ENCODE results near the gene CCSER1.

Gene CCSER1

DNA sequence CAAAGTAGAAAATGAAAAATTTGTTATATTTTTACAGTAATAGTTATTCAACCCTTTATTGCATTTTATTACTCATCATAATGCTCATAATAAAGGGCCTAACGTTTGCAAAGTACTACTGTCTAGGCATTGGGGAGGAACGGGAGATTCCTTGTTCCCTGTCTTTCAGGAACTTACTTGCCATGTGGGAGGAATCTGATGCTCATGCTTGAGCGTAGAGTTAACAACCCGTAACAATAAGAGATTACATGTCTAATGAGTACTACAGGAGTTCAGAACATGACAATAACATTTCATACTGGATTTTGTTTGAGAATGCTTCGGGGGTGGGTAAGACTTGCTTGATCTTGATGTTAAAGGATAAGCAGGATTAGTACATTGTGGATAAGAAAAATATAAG lies 2.9 kb downstream of the CCSER1 start:
- DNase-seq: no peak

GRCh38 chr4:90137555-90137954 lies 10.4 kb downstream of the CCSER1 start:
- no peak for DNase-seq

DNA sequence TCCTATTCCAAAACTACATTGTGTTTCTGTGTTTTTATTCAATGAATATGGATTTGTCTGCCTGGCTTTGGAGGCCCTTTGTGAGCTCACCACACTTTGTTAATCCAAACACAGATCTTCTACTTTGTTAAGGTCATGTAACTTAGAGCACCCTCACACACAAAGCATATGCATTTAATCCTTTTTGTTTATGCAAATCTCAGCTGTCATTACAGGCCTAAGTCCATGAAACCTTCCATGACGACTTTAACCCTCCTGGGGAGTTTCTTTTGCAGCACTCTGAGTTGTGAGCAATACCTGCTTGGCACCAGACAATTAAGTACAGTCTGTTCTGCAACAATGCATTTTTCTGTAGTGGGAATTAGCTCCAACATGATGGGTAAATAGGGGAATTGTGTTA lies 14.9 kb downstream of the CCSER1 start:
- no peak for DNase-seq

DNA sequence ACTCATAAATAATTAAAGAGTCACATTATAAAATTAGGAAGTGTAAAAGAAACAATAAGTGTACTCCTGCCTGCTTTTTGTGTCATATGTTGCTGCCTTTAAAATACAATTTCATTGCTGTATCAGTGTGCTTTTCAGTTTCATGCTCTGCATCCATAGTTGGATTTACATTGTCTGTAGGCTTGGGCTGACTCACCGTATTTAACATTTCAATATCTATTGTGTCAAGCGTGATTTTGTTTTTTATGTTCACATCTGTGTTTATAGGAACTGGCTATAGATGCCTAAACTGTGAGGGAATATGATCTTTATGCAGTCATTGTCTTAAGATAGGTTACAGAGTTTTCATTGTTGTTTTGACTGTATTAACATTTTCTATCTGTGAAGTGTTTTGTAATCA lies 18.1 kb downstream of the CCSER1 start:
- DNase-seq: no peak

- DNase-seq: no peak
These were observed 19.1 kb downstream of the CCSER1 start for GRCh38 chr4:90146306-90146705.

- DNase-seq: no peak
These were observed 21.5 kb downstream of the CCSER1 start for GRCh38 chr4:90148574-90149148.

GRCh38 chr4:90152024-90152423 lies 24.8 kb downstream of the CCSER1 start:
- DNase-seq: no peak

DNA sequence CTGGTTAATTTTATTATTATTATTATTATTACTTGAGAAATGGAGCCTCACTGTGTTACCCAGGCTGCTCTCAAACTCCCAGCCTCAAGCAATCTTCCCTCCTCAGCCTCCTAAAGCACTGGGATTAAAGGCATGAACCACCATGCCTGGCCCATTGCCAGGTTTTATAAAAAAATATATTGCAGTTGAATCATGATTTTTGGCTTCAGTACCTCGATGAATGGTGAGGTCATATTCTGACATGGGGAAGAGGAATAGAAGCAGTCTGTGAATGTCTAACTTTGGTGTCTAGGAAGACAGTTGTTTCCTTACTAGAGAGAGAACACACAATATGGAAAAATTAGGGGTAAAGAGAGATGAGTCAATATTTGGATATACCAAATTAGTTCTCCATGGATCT lies 32.0 kb downstream of the CCSER1 start:
- DNase-seq: no peak

DNA sequence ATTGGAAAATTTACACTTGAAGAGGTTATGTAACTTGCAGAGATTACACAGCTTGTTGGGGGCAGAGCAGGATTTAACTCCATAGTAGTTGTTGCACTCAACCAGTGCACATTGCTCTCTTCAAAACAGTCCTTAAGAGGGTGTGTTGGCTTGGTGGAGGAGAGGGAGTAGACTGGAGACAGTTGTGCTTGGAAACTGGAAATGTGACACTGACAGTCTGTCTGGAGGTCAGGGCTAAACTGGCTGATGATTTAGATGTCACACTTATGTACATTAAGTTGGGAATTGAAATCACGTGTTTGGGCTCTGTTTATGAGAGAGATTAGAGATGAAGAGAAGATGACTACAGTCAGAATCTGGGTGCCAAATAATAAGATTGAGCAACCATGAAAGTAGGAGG lies 32.9 kb downstream of the CCSER1 start:
- no peak for DNase-seq

DNA sequence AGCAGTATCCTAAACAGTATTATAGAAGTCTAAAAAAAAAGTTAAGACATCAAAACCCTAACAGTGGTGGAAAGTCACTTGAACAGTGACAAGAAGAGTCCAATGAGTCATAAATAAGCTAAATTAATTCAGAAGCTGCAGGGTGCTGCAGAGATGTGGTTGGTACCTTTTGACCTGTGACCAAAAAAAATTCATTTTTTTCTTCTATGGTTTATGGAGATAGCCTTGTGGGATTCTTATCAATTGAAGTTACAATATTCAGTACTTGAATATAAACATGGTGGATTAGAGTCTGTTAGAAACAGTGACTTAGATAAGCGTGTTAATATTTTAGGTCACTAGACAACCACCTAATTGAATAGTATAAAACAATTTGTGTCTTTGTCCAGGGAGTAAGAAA lies 35.4 kb downstream of the CCSER1 start:
- no peak for DNase-seq

- DNase-seq: no peak
These were observed 36.7 kb downstream of the CCSER1 start for GRCh38 chr4:90163872-90164271.

DNA sequence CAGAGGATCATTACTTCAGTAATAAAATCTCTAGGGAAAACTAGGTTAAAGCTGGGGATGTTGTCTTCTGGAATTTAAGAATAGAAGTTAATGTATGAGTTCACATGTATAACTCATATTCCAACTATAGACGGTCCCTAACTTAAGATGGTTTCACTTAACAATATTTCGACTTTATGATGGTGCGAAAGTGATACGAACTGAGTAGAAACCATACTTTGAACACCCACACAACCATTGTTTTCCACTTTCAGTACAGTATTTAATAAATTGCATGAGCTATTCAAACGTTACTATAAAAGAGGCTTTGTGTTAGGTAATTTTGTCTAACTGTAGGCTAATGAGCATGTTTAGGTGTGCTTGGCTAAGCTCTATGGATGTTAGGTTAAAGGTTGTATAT lies 38.7 kb downstream of the CCSER1 start:
- DNase-seq: no peak

GRCh38 chr4:90171491-90171890 lies 44.3 kb downstream of the CCSER1 start:
- DNase-seq: no peak

- DNase-seq: no peak
These were observed 47.4 kb downstream of the CCSER1 start for GRCh38 chr4:90174621-90175023.

DNA sequence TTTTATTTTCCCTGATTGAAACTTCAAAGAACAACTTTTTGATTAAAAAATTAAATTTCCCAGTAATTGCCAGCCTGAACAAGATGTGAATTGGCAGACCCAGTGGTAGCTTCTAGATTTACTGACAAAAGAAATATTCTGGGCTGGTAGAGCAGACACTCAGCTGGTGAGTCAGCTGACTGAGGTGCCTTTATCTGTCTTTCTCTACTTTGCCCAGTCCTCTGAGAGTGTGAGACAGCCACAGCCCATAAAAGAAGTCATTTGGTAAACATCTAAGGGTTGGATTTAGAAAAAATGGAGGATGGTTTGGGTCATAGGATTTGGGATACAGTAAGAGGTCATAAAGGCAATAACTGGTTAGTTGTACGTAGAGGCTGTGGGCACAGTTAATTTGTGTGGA lies 54.5 kb downstream of the CCSER1 start:
- no peak for DNase-seq

DNA sequence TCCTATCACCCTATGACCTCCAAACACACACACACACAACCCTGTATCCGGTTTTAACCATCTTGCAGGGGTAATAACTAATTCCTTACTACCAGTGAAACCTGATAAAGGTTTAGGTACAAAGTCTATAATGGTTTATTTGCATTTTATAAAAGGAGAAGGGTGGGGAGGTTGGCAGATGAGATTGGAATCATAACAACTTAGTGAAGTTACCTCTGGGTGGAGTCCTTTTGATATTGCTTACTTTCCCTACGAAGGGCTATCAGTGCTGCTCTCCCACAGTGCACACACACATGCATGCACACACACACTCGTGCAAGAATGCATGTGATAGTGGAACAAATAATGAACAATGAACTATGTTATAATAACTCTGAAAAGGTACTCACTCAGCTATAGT lies 56.1 kb downstream of the CCSER1 start:
- no peak for DNase-seq

DNA sequence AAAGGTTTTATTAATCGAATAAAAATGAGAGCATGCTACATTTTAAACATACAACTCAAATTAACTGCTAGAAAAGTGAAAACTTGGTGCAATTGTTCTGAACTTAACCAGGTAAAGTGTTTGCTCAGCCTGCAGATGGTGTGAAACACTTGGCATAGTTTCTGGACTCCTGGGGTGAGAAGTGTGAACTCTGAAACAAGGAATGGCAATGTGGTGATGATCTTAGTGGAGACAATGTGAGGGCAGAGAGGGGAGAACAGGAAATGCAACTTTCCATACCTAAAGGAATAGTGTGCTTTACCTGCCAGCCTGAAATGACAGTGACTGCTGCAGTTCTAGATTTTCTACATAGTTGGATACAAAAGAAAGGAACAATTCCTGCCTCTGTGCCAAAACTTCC lies 57.4 kb downstream of the CCSER1 start:
- no peak for DNase-seq

DNA sequence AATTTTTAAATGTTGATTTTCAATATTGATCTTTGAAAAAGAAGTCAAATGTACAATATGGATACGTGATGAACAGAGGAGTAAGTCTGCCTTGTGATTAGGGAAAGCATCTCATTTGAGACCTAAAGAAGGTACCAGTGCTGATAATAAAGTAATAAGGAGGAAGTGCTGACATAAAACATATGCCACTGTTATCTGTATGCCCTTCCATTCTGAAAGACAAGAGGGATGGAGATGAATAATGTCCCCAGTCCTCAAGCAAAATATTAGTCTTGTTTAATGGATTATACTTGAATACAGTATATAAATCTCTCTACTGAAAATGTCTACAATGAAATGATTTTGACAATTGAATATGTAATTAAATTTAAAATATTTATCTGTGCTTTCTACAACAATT lies 58.2 kb downstream of the CCSER1 start:
- DNase-seq: no peak

- no peak for DNase-seq
These were observed 59.0 kb downstream of the CCSER1 start for GRCh38 chr4:90186229-90186628.

GRCh38 chr4:90187148-90187884 lies 60.1 kb downstream of the CCSER1 start:
- DNase-seq: no peak

- DNase-seq: no peak
These were observed 62.0 kb downstream of the CCSER1 start for GRCh38 chr4:90189178-90189577.

GRCh38 chr4:90189946-90190345 lies 62.8 kb downstream of the CCSER1 start:
- DNase-seq: no peak

- no peak for DNase-seq
These were observed 63.3 kb downstream of the CCSER1 start for GRCh38 chr4:90190525-90190924.

DNA sequence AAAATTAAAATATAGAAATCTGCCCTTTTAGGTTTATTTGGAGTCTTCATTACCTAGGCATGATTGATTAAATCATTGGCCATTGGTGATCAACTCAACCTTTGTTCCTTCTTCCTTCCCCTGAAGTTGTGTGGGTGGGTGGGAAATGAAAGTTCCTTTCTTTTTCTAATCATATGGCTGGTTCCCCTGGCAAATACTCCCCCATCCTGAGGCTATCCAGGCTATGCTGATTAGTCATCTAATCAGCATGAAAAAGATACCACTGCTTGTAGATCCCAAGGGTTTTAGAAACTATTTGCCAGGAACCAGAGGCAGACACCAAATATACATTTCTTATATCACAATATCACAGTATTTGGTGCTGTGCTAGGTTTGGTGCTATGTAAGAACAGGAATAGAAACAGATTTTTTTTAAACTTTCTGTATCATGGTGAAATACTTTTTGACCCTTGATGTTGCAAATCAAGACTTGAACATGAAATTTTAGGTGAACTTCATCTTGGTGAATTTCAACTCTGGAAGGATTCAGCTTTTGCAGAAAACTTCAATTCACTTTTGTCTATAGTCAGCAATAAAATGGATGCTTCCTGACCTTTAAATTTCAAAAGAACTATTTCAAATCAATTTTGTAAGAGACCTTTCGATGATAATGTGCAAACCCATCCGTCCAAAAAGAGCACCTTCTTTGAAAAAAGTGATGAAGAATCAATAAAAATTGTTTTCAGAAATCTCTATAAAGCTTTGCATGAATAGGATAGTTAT lies 71.1 kb downstream of the CCSER1 start:
- no peak for DNase-seq

Data from stimulated activated CD4-positive, alpha-beta T cell treated with anti-CD3 and anti-CD28 coated beads, Interleukin-4, amount 100 ng/mL, for 4 hours (primary cell).